Heart right ventricle (tissue), 16 donors: ENCODE measurements around the gene NRN1L. TPM values are rescaled to one million over a fixed set of nuclear protein-coding genes. Genes with fewer than 3 reads are reported as not detected.

Experiments
- ATAC-seq, 8 donors: fragments of 200-7000 bp; cut with Tn5 transposase; one replicate each; pipeline ENCODE4 v1.9.1; 2020; ENCODE audit warnings: mild to moderate bottlenecking in 8 of 8, moderate library complexity in 8 of 8, moderate number of reproducible peaks in 1 of 8
- DNase-seq, 2 donors: peaks; one replicate each; pipeline ENCODE4 v3.0.0-alpha.2; 2020
- H3K27ac ChIP-seq, 10 donors: fragments of 200-600 bp; sonication (generic) in 2 of 10; one replicate each; pipeline versions ENCODE4 v1.5.0 to v1.8.0; 2020 to 2022; ENCODE audit warnings: mild to moderate bottlenecking in 3 of 10
- H3K27me3 ChIP-seq, 7 donors: fragments of 200-600 bp; one replicate each; pipeline ENCODE4 v1.8.0; 2021 to 2022; ENCODE audit warnings: mild to moderate bottlenecking in 2 of 7
- H3K36me3 ChIP-seq, 9 donors: fragments of 200-600 bp; sonication (generic) in 1 of 9; one replicate each; pipeline versions ENCODE4 v1.5.0 to v1.8.0; 2020 to 2022; ENCODE audit warnings: mild to moderate bottlenecking in 2 of 9
- H3K4me1 ChIP-seq, 9 donors: fragments of 200-600 bp; sonication (generic) in 1 of 9; one replicate each; pipeline versions ENCODE4 v1.5.0 to v1.8.0; 2020 to 2022; ENCODE audit warnings: mild to moderate bottlenecking in 4 of 9
- H3K4me3 ChIP-seq, 10 donors: fragments of 200-600 bp; sonication (generic) in 2 of 10; one replicate each; pipeline versions ENCODE4 v1.5.0 to v1.8.0; 2020 to 2022; ENCODE audit warnings: mild to moderate bottlenecking in 7 of 10, moderate library complexity in 2 of 10
- H3K9me3 ChIP-seq, 11 donors: fragments of 200-600 bp in 10 of 11; sonication (generic) in 2 of 11; one replicate each; pipeline versions ENCODE4 v1.5.0 to v1.8.0; 2013 to 2022; ENCODE audit warnings: mild to moderate bottlenecking in 2 of 11, control low read depth in 1 of 11, moderate library complexity in 1 of 11
- WGBS, 2 donors: extraction: QIAGEN DNeasy Blood & Tissue Kit; methylation state at CpG; one replicate each; pipeline ENCODE4 v1.1.7; 2013; ENCODE audit warnings: inconsistent platforms in 1 of 2; 5-methylcytosine and 5-hydroxymethylcytosine counted together
- intact Hi-C, 10 donors: fragments of 100-400 bp; cut with DNase I; formaldehyde crosslinking; loops; one replicate each; pipeline versions ENCODE4 v1.11.1 to v1.14.2; 2022
- polyA plus RNA-seq, 2 donors: library from polyadenylated mRNA; stranded (reverse); fragments of 200-250 nt; gene quantifications; one replicate each; pipeline ENCODE4 v1.2.3, GENCODE V29; 2013
- total RNA-seq, 10 donors: library from RNA; stranded (reverse); fragmentation: NEBNext Ultra II Directional in 3 of 10; extraction: Animal tissue kit (Norgen Biotek cat#: 25700) in 3 of 10; gene quantifications; one replicate each; pipeline versions ENCODE4 v1.2.1 to v1.2.4, GENCODE V29; 2021 to 2023
- TF ChIP-seq, protein P1 (sequence below), 9 donors: fragments of 200-600 bp; sonication (generic) in 2 of 9; IDR thresholded peaks; one replicate each; pipeline versions ENCODE4 v1.5.0 to v1.8.0; 2021 to 2022; ENCODE audit warnings: antibody characterized with exemption in 9 of 9, mild to moderate bottlenecking in 5 of 9, moderate library complexity in 1 of 9
- donor health status: Arrhythmogenic right ventricular cardiomyopathy.
- donor health status: ischemic (EF 13 %, LVEDD 7.1; RV severe dilation, severe dysfunction).
- donor health status: healthy with polysubstance abuse.
- donor health status: DM: no; HTN: yes; CAD: no.
- donor health status: DM: no; HTN: no; CAD: no.
- donor health status: ischemic (EF 25% LVEDD 6.9; RV normal size, moderate dysfunction).
- donor health status: ischemic (EF 25% LVEDD 5.7; RV mildly dilated, moderate dysfunction).
- donor health status: healthy.
- donor health status: DM: yes; HTN: yes; CAD: no.
- donor health status: Ischemic cardiomyopathy.
- donor health status: ischemic (EF 35%, LVEDD 5.7; RV mildly dilated, moderate dysfunction).
- donor health status: nonischemic (EF 11% LVEDD 7.7; RV severe dilation, severe dysfunction).
- donor health status: DM: yes; HTN: yes; CAD: no.
- donor health status: PGD.
- donor health status: ischemic (EF 29% LVEDD 5.4; RV normal size, mild dysfunction).
- donor health status: nonischemic (EF 23%, LVEDD 6.1; RV moderate dilation, normal function).

The NRN1L gene
- total and polyA plus RNA-seq, 12 donors, result 1.1 to 4.0 (median 1.7) TPM; not detected in 4

DNA sequence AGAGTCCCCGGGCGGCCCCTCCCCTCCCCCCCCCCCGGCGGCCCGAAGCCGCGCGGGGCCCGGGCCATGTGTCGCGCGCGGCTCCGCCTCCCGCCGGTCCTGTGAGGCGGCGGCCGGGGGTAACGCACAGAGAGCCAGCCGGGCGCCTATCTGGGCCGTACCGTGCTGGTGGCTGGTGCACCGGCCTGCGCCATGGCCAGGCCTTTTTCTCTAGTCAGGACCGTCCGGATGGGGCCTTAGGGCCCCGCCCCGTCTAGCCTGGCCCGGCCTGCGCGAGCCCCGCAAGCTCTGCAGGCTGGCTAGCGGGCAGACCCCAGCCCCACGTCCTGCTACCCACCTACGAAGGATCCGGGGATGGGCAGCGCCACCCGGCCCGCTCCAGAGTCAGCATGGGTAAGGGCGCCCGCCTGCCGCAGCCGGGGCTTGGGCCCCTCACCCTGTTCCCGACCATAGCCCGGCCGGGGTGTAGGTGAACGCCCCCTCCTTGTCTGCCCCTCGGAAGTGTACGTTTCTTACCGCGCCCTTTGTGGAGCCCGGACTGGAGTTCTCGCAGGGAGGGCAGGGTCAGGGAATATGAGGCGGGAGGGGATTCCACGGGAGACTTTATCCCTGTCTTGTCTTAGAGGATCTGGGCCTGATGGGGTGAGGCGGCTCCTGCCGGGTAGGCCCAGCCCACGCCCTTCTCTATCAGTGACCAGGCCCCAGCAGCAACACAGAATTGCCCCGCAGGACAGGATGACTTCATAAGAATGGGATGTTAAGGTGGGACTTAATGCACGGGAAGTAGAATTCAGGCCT is 37.4 kb upstream of the NRN1L start, which contains the start of gene CENPT:
CENPT (minus strand) TSS at position 630 of the 798 bp plus-strand sequence. CDS start 13,834 bp downstream, outside the sequence.
- TF ChIP-seq, protein P1, sequence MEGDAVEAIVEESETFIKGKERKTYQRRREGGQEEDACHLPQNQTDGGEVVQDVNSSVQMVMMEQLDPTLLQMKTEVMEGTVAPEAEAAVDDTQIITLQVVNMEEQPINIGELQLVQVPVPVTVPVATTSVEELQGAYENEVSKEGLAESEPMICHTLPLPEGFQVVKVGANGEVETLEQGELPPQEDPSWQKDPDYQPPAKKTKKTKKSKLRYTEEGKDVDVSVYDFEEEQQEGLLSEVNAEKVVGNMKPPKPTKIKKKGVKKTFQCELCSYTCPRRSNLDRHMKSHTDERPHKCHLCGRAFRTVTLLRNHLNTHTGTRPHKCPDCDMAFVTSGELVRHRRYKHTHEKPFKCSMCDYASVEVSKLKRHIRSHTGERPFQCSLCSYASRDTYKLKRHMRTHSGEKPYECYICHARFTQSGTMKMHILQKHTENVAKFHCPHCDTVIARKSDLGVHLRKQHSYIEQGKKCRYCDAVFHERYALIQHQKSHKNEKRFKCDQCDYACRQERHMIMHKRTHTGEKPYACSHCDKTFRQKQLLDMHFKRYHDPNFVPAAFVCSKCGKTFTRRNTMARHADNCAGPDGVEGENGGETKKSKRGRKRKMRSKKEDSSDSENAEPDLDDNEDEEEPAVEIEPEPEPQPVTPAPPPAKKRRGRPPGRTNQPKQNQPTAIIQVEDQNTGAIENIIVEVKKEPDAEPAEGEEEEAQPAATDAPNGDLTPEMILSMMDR (IDR thresholded peaks at IDR 0.05), result no peak
- peak in 1 of 2 donors; percentile 54 for DNase-seq
- H3K4me1 ChIP-seq, result peaks cover 21 to 63% (median 54%) of the 10 kb centered on the region in 9 donors
- WGBS, 2 donors, result 0% methylated on average over 40 to 59 of the region's 62 CpGs
- peak within 1 kb of the TSS; percentile 55 to 100 (median 96) for H3K4me3 ChIP-seq
- H3K27ac ChIP-seq, result peak within 1 kb of the TSS; percentile 90 to 100 (median 97)
- intact Hi-C loops, result loop anchor here in 3 of 10 donors (2.0 to 10.0 kb wide), 5 partner anchors 16 to 322 kb away; partner anchors contain the start of genes EDC4 (in 1 of the 3), RANBP10 (in 1 of the 3), RIPOR1 (in 1 of the 3) and TSNAXIP1 (in 1 of the 3)
- peaks cover 0 to 7% (median 0%) of the 10 kb centered on the region in 9 donors for H3K36me3 ChIP-seq
- H3K27me3 ChIP-seq, result no peaks in the 10 kb centered on the region
- ATAC-seq, result peak; percentile 30 to 73 (median 56)
- H3K9me3 ChIP-seq, result no peaks in the 10 kb centered on the region

DNA sequence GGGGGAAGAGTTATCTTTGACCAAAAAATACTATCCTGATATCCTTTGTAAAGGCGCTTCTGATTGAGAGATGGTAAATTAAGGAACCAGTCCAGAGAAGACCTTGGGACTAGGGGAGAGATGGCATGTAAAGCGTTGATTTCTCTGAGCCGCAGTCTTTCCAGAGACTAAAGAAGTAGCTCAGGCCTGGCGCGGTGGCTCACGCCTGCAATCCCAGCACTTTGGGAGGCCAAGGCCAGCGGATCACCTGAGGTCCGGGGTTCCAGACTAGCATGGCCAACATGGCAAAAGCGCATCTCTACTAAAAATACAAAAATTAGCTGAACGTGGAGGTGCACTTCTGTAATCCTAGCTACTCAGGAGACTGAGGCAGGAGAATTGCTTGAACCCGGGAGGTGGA is 36.6 kb upstream of the NRN1L start:
- Histone ChIP-seq H3K27ac (peak overlapping the region in 9 of 10 donors; percentile 90 to 100 (median 97)), H3K9me3 (no peaks in the 10 kb centered on the region), H3K4me3 (peak overlapping the region; percentile 55 to 100 (median 96)), H3K4me1 (peaks cover 21 to 59% (median 53%) of the 10 kb centered on the region in 9 donors), H3K36me3 (peaks cover 0 to 8% (median 0%) of the 10 kb centered on the region in 9 donors), H3K27me3 (no peaks in the 10 kb centered on the region)
- ATAC-seq, result no peak
- WGBS, 2 donors, result 87 to 90% methylated on average over 11 of the region's 11 CpGs
- intact Hi-C loops, result loop anchor here in 2 of 10 donors (5.0 to 10.0 kb wide), 3 partner anchors 41 to 323 kb away; partner anchors contain the start of genes RANBP10 (in 1 of the 2), RIPOR1 (in 1 of the 2) and TSNAXIP1 (in 1 of the 2)
- TF ChIP-seq, protein P1 (IDR thresholded peaks at IDR 0.05), result no peak
- no peak for DNase-seq

DNA sequence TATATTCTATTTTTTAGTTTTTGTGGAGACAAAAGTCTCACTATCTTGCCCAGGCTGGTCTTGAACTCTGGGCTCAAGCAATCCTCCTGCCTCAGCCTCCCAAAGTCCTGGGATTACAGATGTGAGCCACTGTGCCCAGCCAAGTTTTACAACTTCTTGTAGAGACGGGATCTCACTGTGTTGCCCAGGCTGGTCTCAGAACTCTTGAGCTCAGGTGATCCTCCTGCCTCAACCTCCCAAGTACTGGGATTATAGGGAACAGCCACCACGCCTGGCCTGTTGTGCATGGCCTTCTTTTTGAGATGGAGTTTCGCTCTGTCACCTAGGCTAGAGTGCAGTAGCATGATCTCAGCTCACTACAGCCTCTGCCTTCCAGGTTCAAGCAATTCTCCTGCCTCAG is 31.0 kb upstream of the NRN1L start:
- Histone ChIP-seq H3K27ac (no peak overlapping the region), H3K27me3 (no peaks in the 10 kb centered on the region), H3K9me3 (no peaks in the 10 kb centered on the region), H3K4me3 (no peak overlapping the region), H3K36me3 (peaks cover 0 to 13% (median 0%) of the 10 kb centered on the region in 9 donors), H3K4me1 (peaks cover 22 to 64% (median 45%) of the 10 kb centered on the region in 9 donors)
- no peak for DNase-seq
- intact Hi-C loops, result no loop called here
- TF ChIP-seq, protein P1 (IDR thresholded peaks at IDR 0.05), result no peak
- ATAC-seq, result no peak
- 94 to 98% methylated on average over 3 of the region's 3 CpGs for WGBS, 2 donors

DNA sequence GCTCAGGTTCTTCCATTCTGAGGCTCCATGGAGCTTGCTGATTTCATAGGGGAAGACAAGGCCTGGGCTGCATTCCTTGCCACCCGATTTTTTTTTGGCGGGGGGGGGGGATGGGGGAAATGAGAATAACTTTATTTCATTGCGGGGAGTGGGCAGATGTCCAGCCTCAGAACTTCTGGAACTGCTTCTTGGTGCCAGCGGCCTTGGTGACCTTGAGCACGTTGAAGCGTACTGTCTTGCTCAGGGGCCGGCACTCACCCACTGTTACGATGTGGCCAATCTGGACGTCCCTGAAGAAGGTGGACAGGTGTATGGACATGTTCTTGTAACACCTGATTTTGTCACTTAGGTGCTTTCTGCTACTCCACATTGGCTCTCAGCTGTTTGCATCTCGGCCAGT is 28.9 kb upstream of the NRN1L start:
- TF ChIP-seq, protein P1 (IDR thresholded peaks at IDR 0.05), result no peak
- DNase-seq (no peak), ATAC-seq (no peak)
- H3K4me3 ChIP-seq, result no peak overlapping the region
- WGBS, 2 donors, result 48 to 61% methylated on average over 10 of the region's 10 CpGs
- H3K9me3 ChIP-seq, result no peaks in the 10 kb centered on the region
- intact Hi-C loops, result no loop called here
- peaks cover 0 to 15% (median 0%) of the 10 kb centered on the region in 9 donors for H3K36me3 ChIP-seq
- H3K27me3 ChIP-seq, result no peaks in the 10 kb centered on the region
- H3K4me1 ChIP-seq, result peaks cover 23 to 72% (median 48%) of the 10 kb centered on the region in 9 donors
- peak overlapping the region in 7 of 10 donors; percentile 20 to 87 (median 81) for H3K27ac ChIP-seq
